GM21717 (cell line): ENCODE results near the gene RUNDC3A.
"Not testable (repeated sequence)": the region's sequence is repeated elsewhere in the genome, so short reads cannot be mapped to it uniquely, and the experiment has no call there.

ENCODE experiments used
- ATAC-seq: cut with Tn5 transposase; IDR thresholded peaks from one replicate; pipeline ENCODE4 v1.9.1; 2021; ENCODE audit warnings: mild to moderate bottlenecking, moderate library complexity; ENCODE audit not compliant: unreplicated experiment

RUNDC3A gene

GRCh38 chr17:44358066-44358465, 49.7 kb downstream of the RUNDC3A start:
- ATAC-seq, result no peak

GRCh38 chr17:44359006-44359405, 50.6 kb downstream of the RUNDC3A start:
- no peak for ATAC-seq

- ATAC-seq, result no peak
These were observed 51.2 kb downstream of the RUNDC3A start for GRCh38 chr17:44359458-44360143.

- ATAC-seq, result no peak
These were observed 51.7 kb downstream of the RUNDC3A start for GRCh38 chr17:44360144-44360533.

GRCh38 chr17:44360826-44361225, 52.4 kb downstream of the RUNDC3A start:
- ATAC-seq, result no peak

GRCh38 chr17:44361292-44362260, 53.2 kb downstream of the RUNDC3A start:
- no peak for ATAC-seq

GRCh38 chr17:44362459-44362948, 54.1 kb downstream of the RUNDC3A start:
- ATAC-seq, result no peak

- ATAC-seq, result no peak
These were observed 54.7 kb downstream of the RUNDC3A start for GRCh38 chr17:44362949-44363612.

- no peak for ATAC-seq
These were observed 55.3 kb downstream of the RUNDC3A start, which contains the start of gene FAM171A2 for GRCh38 chr17:44363613-44364159. FAM171A2 (minus strand) TSS chr17:44363853; CDS start chr17:44363714, 139 bp downstream.

GRCh38 chr17:44365051-44365450, 56.6 kb downstream of the RUNDC3A start:
- not testable (repeated sequence) for ATAC-seq

- no peak for ATAC-seq
These were observed 59.0 kb downstream of the RUNDC3A start for GRCh38 chr17:44367231-44367979.
